Activated naive CD4-positive, alpha-beta T cell treated with anti-CD3 and anti-CD28 coated beads, Interleukin-2, amount 10 ng/mL, durations not matched to agents 7 days and 5 days (primary cell): Measurements from ENCODE around the gene COA8.

ENCODE experiments used
- CTCF ChIA-PET: fragments of 350-600 bp; sonication (Branson Sonifier 250); formaldehyde crosslinking; loops from one replicate; lab custom pipeline; 2021; ENCODE audit warnings: antibody characterized with exemption; lab: Charles Lee
- DNase-seq: peaks from one replicate; pipeline ENCODE4 v3.0.0-alpha.2; 2020
- H3K27ac Mint-ChIP-seq: one replicate; pipeline ENCODE4 v1.8.0; 2021; ENCODE audit warnings: mild to moderate bottlenecking, moderate library complexity, mixed read lengths
- H3K27me3 Mint-ChIP-seq: one replicate; pipeline ENCODE4 v1.8.0; 2021; ENCODE audit warnings: mild to moderate bottlenecking, mixed read lengths
- H3K36me3 Mint-ChIP-seq: one replicate; pipeline ENCODE4 v1.8.0; 2021; ENCODE audit warnings: mixed read lengths
- H3K4me1 Mint-ChIP-seq: one replicate; pipeline ENCODE4 v1.8.0; 2021; ENCODE audit warnings: mixed read lengths
- H3K4me3 Mint-ChIP-seq: one replicate; pipeline ENCODE4 v1.8.0; 2021; ENCODE audit warnings: mild to moderate bottlenecking, moderate library complexity, mixed read lengths
- H3K9me3 Mint-ChIP-seq: one replicate; pipeline ENCODE4 v1.8.0; 2021; ENCODE audit warnings: mixed read lengths

Gene COA8

GRCh38 chr14:103556946-103557758, 5.6 kb upstream of the COA8 start:
- H3K9me3 Mint-ChIP-seq: no peaks in the 10 kb centered on the region
- CTCF ChIA-PET: interaction anchor here (1.4 to 1.8 kb wide), 2 partner anchors 10 to 39 kb away, joined by 3 to 7 read pairs; no protein-coding TSS in a partner anchor
- no peaks in the 10 kb centered on the region for H3K27me3 Mint-ChIP-seq
- peak overlapping the region; percentile 11 for H3K27ac Mint-ChIP-seq
- H3K36me3 Mint-ChIP-seq: peaks cover 30% of the 10 kb centered on the region
- no peak for DNase-seq
- H3K4me1 Mint-ChIP-seq: peaks cover 43% of the 10 kb centered on the region
- H3K4me3 Mint-ChIP-seq: no peak overlapping the region

- Mint-ChIP-seq H3K9me3 (no peaks in the 10 kb centered on the region), H3K36me3 (peaks cover 30% of the 10 kb centered on the region), H3K4me1 (peaks cover 44% of the 10 kb centered on the region), H3K27me3 (no peaks in the 10 kb centered on the region), H3K4me3 (no peak overlapping the region), H3K27ac (no peak overlapping the region)
- CTCF ChIA-PET: interaction anchor here (1.8 kb wide), 1 partner anchor 11 kb away, joined by 7 read pairs; no protein-coding TSS in a partner anchor
- no peak for DNase-seq
Measured at GRCh38 chr14:103558071-103558882, 4.5 kb upstream of the COA8 start.

GRCh38 chr14:103559766-103560165, 3.0 kb upstream of the COA8 start:
- H3K4me1 Mint-ChIP-seq: peaks cover 56% of the 10 kb centered on the region
- peak overlapping the region; percentile 60 for H3K27ac Mint-ChIP-seq
- DNase-seq: no peak
- no peaks in the 10 kb centered on the region for H3K27me3 Mint-ChIP-seq
- H3K4me3 Mint-ChIP-seq: no peak overlapping the region
- H3K36me3 Mint-ChIP-seq: peaks cover 32% of the 10 kb centered on the region
- H3K9me3 Mint-ChIP-seq: no peaks in the 10 kb centered on the region
- CTCF ChIA-PET: no interaction called here

GRCh38 chr14:103560691-103561090, 2.1 kb upstream of the COA8 start:
- Mint-ChIP-seq H3K27me3 (no peaks in the 10 kb centered on the region), H3K4me3 (peak overlapping the region; percentile 91), H3K9me3 (no peaks in the 10 kb centered on the region), H3K27ac (peak overlapping the region; percentile 94), H3K36me3 (peaks cover 31% of the 10 kb centered on the region), H3K4me1 (peaks cover 62% of the 10 kb centered on the region)
- no peak for DNase-seq
- CTCF ChIA-PET: interaction anchor here (1.2 kb wide), 1 partner anchor 42 kb away, joined by 4 read pairs; no protein-coding TSS in a partner anchor

GRCh38 chr14:103561381-103562178, 1.2 kb upstream of the COA8 start:
- Mint-ChIP-seq H3K36me3 (peaks cover 33% of the 10 kb centered on the region), H3K4me1 (peaks cover 68% of the 10 kb centered on the region), H3K9me3 (no peaks in the 10 kb centered on the region), H3K4me3 (peak overlapping the region; percentile 91), H3K27me3 (no peaks in the 10 kb centered on the region), H3K27ac (peak overlapping the region; percentile 94)
- CTCF ChIA-PET: interaction anchor here (1.2 to 1.6 kb wide), 3 partner anchors 10 to 170 kb away, joined by 3 to 4 read pairs (median 4); no protein-coding TSS in a partner anchor
- peak; percentile 71 for DNase-seq

GRCh38 chr14:103562179-103562428, 656 bp upstream of the COA8 start:
- peaks cover 33% of the 10 kb centered on the region for H3K36me3 Mint-ChIP-seq
- H3K4me1 Mint-ChIP-seq: peaks cover 67% of the 10 kb centered on the region
- no peaks in the 10 kb centered on the region for H3K27me3 Mint-ChIP-seq
- CTCF ChIA-PET: interaction anchor here (1.2 to 1.6 kb wide), 3 partner anchors 9 to 171 kb away, joined by 3 to 4 read pairs (median 4); no protein-coding TSS in a partner anchor
- H3K4me3 Mint-ChIP-seq: peak overlapping the region; percentile 91
- DNase-seq: no peak
- H3K27ac Mint-ChIP-seq: peak overlapping the region; percentile 94
- no peaks in the 10 kb centered on the region for H3K9me3 Mint-ChIP-seq

- Mint-ChIP-seq H3K27ac (peak overlapping the region; percentile 86), H3K4me1 (peaks cover 60% of the 10 kb centered on the region), H3K36me3 (peaks cover 30% of the 10 kb centered on the region), H3K27me3 (no peaks in the 10 kb centered on the region), H3K9me3 (no peaks in the 10 kb centered on the region), H3K4me3 (peak overlapping the region; percentile 91)
- no peak for DNase-seq
- CTCF ChIA-PET: interaction anchor here (1.5 kb wide), 1 partner anchor 45 kb away, joined by 5 read pairs; no protein-coding TSS in a partner anchor
Measured at GRCh38 chr14:103563226-103563620, 463 bp downstream of the COA8 start.

- H3K27me3 Mint-ChIP-seq: no peaks in the 10 kb centered on the region
- H3K36me3 Mint-ChIP-seq: peaks cover 26% of the 10 kb centered on the region
- H3K4me1 Mint-ChIP-seq: peaks cover 53% of the 10 kb centered on the region
- H3K9me3 Mint-ChIP-seq: no peaks in the 10 kb centered on the region
- no peak for DNase-seq
- peak overlapping the region; percentile 91 for H3K4me3 Mint-ChIP-seq
- CTCF ChIA-PET: interaction anchor here (1.5 to 1.9 kb wide), 2 partner anchors 43 to 45 kb away, joined by 4 to 5 read pairs; no protein-coding TSS in a partner anchor
- H3K27ac Mint-ChIP-seq: peak overlapping the region; percentile 64
Measured at GRCh38 chr14:103563844-103564505, 1.2 kb downstream of the COA8 start.

- H3K4me3 Mint-ChIP-seq: no peak overlapping the region
- peaks cover 9% of the 10 kb centered on the region for H3K36me3 Mint-ChIP-seq
- H3K27ac Mint-ChIP-seq: no peak overlapping the region
- H3K9me3 Mint-ChIP-seq: no peaks in the 10 kb centered on the region
- H3K27me3 Mint-ChIP-seq: no peaks in the 10 kb centered on the region
- DNase-seq: no peak
- CTCF ChIA-PET: no interaction called here
- peaks cover 18% of the 10 kb centered on the region for H3K4me1 Mint-ChIP-seq
Measured at GRCh38 chr14:103568952-103569351, 6.2 kb downstream of the COA8 start.

- Mint-ChIP-seq H3K36me3 (peaks cover 13% of the 10 kb centered on the region), H3K9me3 (no peaks in the 10 kb centered on the region), H3K27me3 (no peaks in the 10 kb centered on the region), H3K4me1 (peaks cover 15% of the 10 kb centered on the region), H3K27ac (no peak overlapping the region), H3K4me3 (no peak overlapping the region)
- CTCF ChIA-PET: no interaction called here
- no peak for DNase-seq
Measured at GRCh38 chr14:103569408-103569807, 6.6 kb downstream of the COA8 start.

GRCh38 chr14:103574104-103574503, 11.3 kb downstream of the COA8 start:
- no peak overlapping the region for H3K4me3 Mint-ChIP-seq
- H3K9me3 Mint-ChIP-seq: no peaks in the 10 kb centered on the region
- DNase-seq: no peak
- peaks cover 23% of the 10 kb centered on the region for H3K36me3 Mint-ChIP-seq
- no peak overlapping the region for H3K27ac Mint-ChIP-seq
- no peaks in the 10 kb centered on the region for H3K4me1 Mint-ChIP-seq
- H3K27me3 Mint-ChIP-seq: no peaks in the 10 kb centered on the region
- CTCF ChIA-PET: interaction anchor here (0.6 to 0.7 kb wide), 2 partner anchors 106 to 124 kb away, joined by 3 to 4 read pairs; no protein-coding TSS in a partner anchor

GRCh38 chr14:103574707-103575285, 12.0 kb downstream of the COA8 start:
- CTCF ChIA-PET: interaction anchor here (0.6 kb wide), 2 partner anchors 124 to 371 kb away, joined by 3 read pairs; no protein-coding TSS in a partner anchor
- Mint-ChIP-seq H3K27ac (no peak overlapping the region), H3K9me3 (no peaks in the 10 kb centered on the region), H3K4me3 (no peak overlapping the region), H3K36me3 (peaks cover 21% of the 10 kb centered on the region), H3K27me3 (no peaks in the 10 kb centered on the region), H3K4me1 (no peaks in the 10 kb centered on the region)
- no peak for DNase-seq
